ENCODE measurements around the gene ARNT2.

GRCh38 chr15:80456517-80457492 lies 52.6 kb downstream of the ARNT2 start:
- TF ChIP-seq CTCF (IDR thresholded peaks at IDR 0.05) (no peak), POLR2A (IDR thresholded peaks at IDR 0.05) (no peak)

All from testis (tissue), 2 donors.